Lower leg skin (tissue), 3 donors: Measurements from ENCODE around the gene HSD11B2.

Source experiments
- CTCF ChIP-seq, 3 donors: fragments of 450-650 bp; IDR thresholded peaks; one replicate each; pipeline ENCODE4 v1.5.1; 2016; ENCODE audit warnings: antibody characterized with exemption in 3 of 3, mild to moderate bottlenecking in 3 of 3, moderate library complexity in 2 of 3
- POLR2A ChIP-seq, 2 donors: fragments of 450-650 bp; IDR thresholded peaks; one replicate each; pipeline ENCODE4 v1.6.1; 2016 to 2017; ENCODE audit warnings: antibody characterized with exemption in 2 of 2, mild to moderate bottlenecking in 1 of 2, moderate library complexity in 1 of 2

GRCh38 chr16:67426950-67427349, 4.0 kb upstream of the HSD11B2 start:
- TF ChIP-seq POLR2A (IDR thresholded peaks at IDR 0.05) (no peak), CTCF (IDR thresholded peaks at IDR 0.05) (no peak)
